OCI-LY1 (cell line): ENCODE results near the gene CFP.

Experiments used
- H2AFZ ChIP-seq: fragments of 200-600 bp; sonication (generic), shearing (Covaris generic); 2 replicates; pipeline ENCODE4 v1.6.0; 2014; ENCODE audit warnings: antibody characterized with exemption, mild to moderate bottlenecking, low read length
- H3F3A ChIP-seq: fragments of 200-600 bp; sonication (generic), shearing (Covaris generic); 2 replicates; pipeline ENCODE4 v1.6.0; 2014; ENCODE audit warnings: mild to moderate bottlenecking, antibody characterized with exemption, low read length, moderate library complexity; ENCODE audit not compliant: insufficient read depth
- H3K27ac ChIP-seq: fragments of 200-600 bp; sonication (generic); 2 replicates; pipeline ENCODE4 v1.5.1; 2014; ENCODE audit warnings: low read length, mixed run types, mild to moderate bottlenecking, low read depth; ENCODE audit not compliant: poor library complexity, severe bottlenecking
- H3K27me3 ChIP-seq: fragments of 200-600 bp; sonication (generic); 2 replicates; pipeline ENCODE4 v1.6.0; 2014; ENCODE audit warnings: antibody characterized with exemption, mild to moderate bottlenecking, low read length, moderate library complexity; ENCODE audit not compliant: insufficient read depth
- H3K36me3 ChIP-seq: fragments of 200-600 bp; sonication (generic); 2 replicates; pipeline ENCODE4 v1.6.1; 2014; ENCODE audit warnings: mild to moderate bottlenecking, antibody characterized with exemption, low read length, moderate library complexity, mixed read lengths; ENCODE audit not compliant: insufficient read depth
- H3K4me1 ChIP-seq: fragments of 200-600 bp; sonication (generic); 2 replicates; pipeline ENCODE4 v1.5.1; 2014; ENCODE audit warnings: mild to moderate bottlenecking, low read length, moderate library complexity; ENCODE audit not compliant: insufficient read depth, severe bottlenecking
- H3K4me2 ChIP-seq: fragments of 200-600 bp; sonication (generic), shearing (Covaris generic); 2 replicates; pipeline ENCODE4 v1.6.1; 2014; ENCODE audit warnings: low read length
- H3K4me3 ChIP-seq: fragments of 200-600 bp; sonication (generic); 2 replicates; pipeline ENCODE4 v1.5.1; 2014; ENCODE audit warnings: low read length, low read depth, mild to moderate bottlenecking, mixed read lengths; ENCODE audit not compliant: poor library complexity, severe bottlenecking
- H3K79me2 ChIP-seq: fragments of 200-600 bp; shearing (Covaris generic); 2 replicates; pipeline ENCODE4 v1.6.1; 2016; ENCODE audit warnings: mixed run types, low read length, mixed read lengths; ENCODE audit not compliant: insufficient read depth
- H3K9ac ChIP-seq: fragments of 200-600 bp; sonication (generic), shearing (Covaris generic); 2 replicates; pipeline ENCODE4 v1.6.1; 2014; ENCODE audit warnings: mild to moderate bottlenecking, low read length, mixed read lengths
- H3K9me2 ChIP-seq: fragments of 200-600 bp; sonication (generic), shearing (Covaris generic); 2 replicates; pipeline ENCODE4 v1.6.1; 2014; ENCODE audit warnings: low read depth, mild to moderate bottlenecking, low read length, mixed read lengths
- H3K9me3 ChIP-seq: fragments of 200-600 bp; shearing (Covaris generic); 2 replicates; pipeline ENCODE4 v1.6.1; 2014; ENCODE audit warnings: low read length, mixed read lengths
- H4K20me1 ChIP-seq: fragments of 200-600 bp; sonication (generic), shearing (Covaris generic); 2 replicates; pipeline ENCODE4 v1.6.0; 2016; ENCODE audit warnings: mild to moderate bottlenecking, low read length; ENCODE audit not compliant: insufficient read depth
- EZH2 ChIP-seq: fragments of 200-600 bp; sonication (generic), shearing (Covaris generic); IDR thresholded peaks from 2 replicates; pipeline ENCODE4 v1.8.0; 2017; ENCODE audit warnings: borderline replicate concordance, mixed run types, mild to moderate bottlenecking, antibody characterized with exemption, low read length, moderate library complexity, mixed read lengths
- TF ChIP-seq, protein P1 (sequence below): fragments of 200-600 bp; sonication (generic), shearing (Covaris generic); IDR thresholded peaks from 2 replicates; pipeline ENCODE4 v1.5.1; 2017; ENCODE audit warnings: mild to moderate bottlenecking, antibody characterized with exemption, low read length, moderate library complexity, mixed read lengths

Gene CFP

DNA sequence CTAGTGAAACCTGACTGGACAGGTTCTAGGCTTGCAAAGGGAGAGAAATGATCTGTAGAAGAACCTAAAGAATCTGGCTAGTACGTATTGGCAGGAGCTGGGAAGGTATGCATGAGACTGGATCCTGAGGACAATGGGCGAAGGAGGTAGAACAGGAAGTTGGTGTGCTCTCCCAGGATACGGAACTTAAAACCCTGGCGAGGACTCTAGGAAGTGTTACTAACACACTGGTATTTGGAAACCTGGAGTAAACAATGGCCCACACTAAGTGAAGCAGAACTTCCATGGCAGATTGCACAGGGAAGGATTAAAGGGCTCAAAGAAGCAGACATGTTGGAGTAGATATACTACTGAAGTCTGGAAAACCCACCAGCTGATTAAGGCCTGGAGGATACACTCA lies 19.2 kb downstream of the CFP start:
- no peaks in the 10 kb centered on the region for H3K9me3 ChIP-seq
- H3K4me1 ChIP-seq, result no peaks in the 10 kb centered on the region
- H3K9me2 ChIP-seq, result no peaks in the 10 kb centered on the region
- no peaks in the 10 kb centered on the region for H4K20me1 ChIP-seq
- no peak overlapping the region for H3K4me3 ChIP-seq
- no peaks in the 10 kb centered on the region for H3F3A ChIP-seq
- no peak overlapping the region for H3K9ac ChIP-seq
- H3K27me3 ChIP-seq, result no peaks in the 10 kb centered on the region
- no peaks in the 10 kb centered on the region for H3K79me2 ChIP-seq
- TF ChIP-seq, protein P1, sequence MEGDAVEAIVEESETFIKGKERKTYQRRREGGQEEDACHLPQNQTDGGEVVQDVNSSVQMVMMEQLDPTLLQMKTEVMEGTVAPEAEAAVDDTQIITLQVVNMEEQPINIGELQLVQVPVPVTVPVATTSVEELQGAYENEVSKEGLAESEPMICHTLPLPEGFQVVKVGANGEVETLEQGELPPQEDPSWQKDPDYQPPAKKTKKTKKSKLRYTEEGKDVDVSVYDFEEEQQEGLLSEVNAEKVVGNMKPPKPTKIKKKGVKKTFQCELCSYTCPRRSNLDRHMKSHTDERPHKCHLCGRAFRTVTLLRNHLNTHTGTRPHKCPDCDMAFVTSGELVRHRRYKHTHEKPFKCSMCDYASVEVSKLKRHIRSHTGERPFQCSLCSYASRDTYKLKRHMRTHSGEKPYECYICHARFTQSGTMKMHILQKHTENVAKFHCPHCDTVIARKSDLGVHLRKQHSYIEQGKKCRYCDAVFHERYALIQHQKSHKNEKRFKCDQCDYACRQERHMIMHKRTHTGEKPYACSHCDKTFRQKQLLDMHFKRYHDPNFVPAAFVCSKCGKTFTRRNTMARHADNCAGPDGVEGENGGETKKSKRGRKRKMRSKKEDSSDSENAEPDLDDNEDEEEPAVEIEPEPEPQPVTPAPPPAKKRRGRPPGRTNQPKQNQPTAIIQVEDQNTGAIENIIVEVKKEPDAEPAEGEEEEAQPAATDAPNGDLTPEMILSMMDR, result no peak
- TF ChIP-seq EZH2, result no peak
- H3K27ac ChIP-seq, result no peak overlapping the region
- no peak overlapping the region for H2AFZ ChIP-seq
- H3K36me3 ChIP-seq, result no peaks in the 10 kb centered on the region
- no peak overlapping the region for H3K4me2 ChIP-seq

DNA sequence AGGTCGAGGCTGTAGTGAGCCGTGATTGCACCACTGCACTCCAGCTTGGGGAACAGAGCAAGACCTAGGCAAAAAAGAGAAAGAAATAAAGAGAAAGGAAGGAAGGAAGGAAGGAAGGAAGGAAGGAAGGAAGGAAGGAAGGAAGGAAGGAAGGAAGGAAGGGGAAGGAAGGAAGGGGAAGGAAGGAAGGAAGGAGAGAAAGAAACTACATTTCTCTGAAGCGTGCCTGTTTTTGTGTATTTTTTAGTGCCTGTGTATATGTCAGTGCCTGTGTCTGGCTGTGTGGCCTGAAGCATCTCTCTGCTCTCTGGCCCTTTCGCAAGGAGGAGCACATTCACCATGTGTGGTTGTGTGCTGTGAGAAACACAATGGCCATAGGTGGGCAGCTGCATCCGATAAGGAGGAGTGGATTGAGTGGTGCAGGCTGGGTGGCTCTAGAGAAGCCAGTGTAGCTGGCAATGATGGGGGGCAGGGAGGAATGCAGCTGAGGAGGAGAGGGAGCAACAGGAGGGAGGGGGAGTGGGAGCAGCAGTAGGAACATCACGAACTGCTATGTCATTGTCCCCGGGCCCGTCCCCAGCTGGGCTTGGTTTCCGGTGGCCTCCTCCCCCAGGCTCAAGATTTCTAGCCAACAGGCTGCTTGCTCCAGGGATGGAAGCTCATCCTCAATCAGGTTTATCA lies 21.5 kb downstream of the CFP start:
- no peaks in the 10 kb centered on the region for H3F3A ChIP-seq
- no peak overlapping the region for H3K27ac ChIP-seq
- TF ChIP-seq, protein P1, result no peak
- TF ChIP-seq EZH2, result no peak
- H4K20me1 ChIP-seq, result no peaks in the 10 kb centered on the region
- no peaks in the 10 kb centered on the region for H3K27me3 ChIP-seq
- H3K4me3 ChIP-seq, result no peak overlapping the region
- H3K4me1 ChIP-seq, result no peaks in the 10 kb centered on the region
- no peak overlapping the region for H2AFZ ChIP-seq
- no peak overlapping the region for H3K4me2 ChIP-seq
- H3K9ac ChIP-seq, result no peak overlapping the region
- H3K79me2 ChIP-seq, result no peaks in the 10 kb centered on the region
- no peaks in the 10 kb centered on the region for H3K36me3 ChIP-seq
- H3K9me3 ChIP-seq, result no peaks in the 10 kb centered on the region
- no peaks in the 10 kb centered on the region for H3K9me2 ChIP-seq

GRCh38 chrX:47607091-47607490 lies 22.6 kb downstream of the CFP start:
- no peak overlapping the region for H3K27ac ChIP-seq
- no peaks in the 10 kb centered on the region for H3K9me2 ChIP-seq
- no peaks in the 10 kb centered on the region for H3K4me1 ChIP-seq
- no peaks in the 10 kb centered on the region for H3K79me2 ChIP-seq
- no peaks in the 10 kb centered on the region for H3F3A ChIP-seq
- H3K4me3 ChIP-seq, result no peak overlapping the region
- no peak overlapping the region for H2AFZ ChIP-seq
- H3K9ac ChIP-seq, result no peak overlapping the region
- H3K4me2 ChIP-seq, result no peak overlapping the region
- H3K27me3 ChIP-seq, result no peaks in the 10 kb centered on the region
- H3K36me3 ChIP-seq, result no peaks in the 10 kb centered on the region
- H3K9me3 ChIP-seq, result no peaks in the 10 kb centered on the region
- TF ChIP-seq, protein P1, result no peak
- TF ChIP-seq EZH2, result no peak
- no peaks in the 10 kb centered on the region for H4K20me1 ChIP-seq
